HL-60/S4 treated with retinoic acid at 250 ng/mL for 4 days and 3 days (cell line): ENCODE data around the gene GRB2.
"Not testable (repeated sequence)": the region's sequence is repeated elsewhere in the genome, so short reads cannot be mapped to it uniquely, and the experiment has no call there.

Experiments used
- in situ Hi-C: fragments of 300-500 bp; cut with MboI; formaldehyde crosslinking; loops from 2 replicates; pipeline ENCODE4 v1.7.0; 2022; ENCODE audit warnings: low sequenced_read_pairs

GRB2 gene

DNA sequence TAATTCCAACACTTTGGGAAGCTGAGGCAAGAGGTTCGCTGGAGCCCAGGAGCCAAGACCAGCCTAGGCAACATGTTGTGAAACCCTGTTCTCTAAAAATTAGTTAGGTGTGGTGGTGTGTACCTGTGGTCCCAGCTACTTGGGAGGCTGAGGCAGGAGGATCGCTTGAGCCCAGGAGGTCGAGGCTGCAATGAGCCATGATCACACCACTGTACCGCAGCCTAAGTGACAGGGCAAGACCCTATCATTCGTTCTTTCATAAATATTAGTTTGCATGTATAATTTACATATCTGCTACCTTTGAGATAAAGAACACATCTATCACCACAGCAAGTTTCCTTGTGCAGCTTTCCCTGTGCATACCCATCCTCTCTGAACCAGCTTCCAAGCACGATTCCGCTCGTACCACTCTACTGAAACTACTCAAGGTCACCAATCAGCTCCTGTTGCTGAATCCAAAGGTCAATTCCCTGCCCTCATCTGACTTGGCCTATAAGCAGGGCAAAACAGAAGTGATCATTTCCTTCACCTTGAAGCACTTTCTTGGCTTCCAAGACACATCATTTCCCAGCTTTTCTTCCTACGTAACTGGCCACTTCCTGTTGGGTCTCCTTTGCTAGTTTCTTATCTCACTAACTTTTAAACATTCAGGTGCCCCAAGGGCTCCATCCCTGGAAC, 49.1 kb downstream of the GRB2 start:
- in situ Hi-C loops = no loop called here

DNA sequence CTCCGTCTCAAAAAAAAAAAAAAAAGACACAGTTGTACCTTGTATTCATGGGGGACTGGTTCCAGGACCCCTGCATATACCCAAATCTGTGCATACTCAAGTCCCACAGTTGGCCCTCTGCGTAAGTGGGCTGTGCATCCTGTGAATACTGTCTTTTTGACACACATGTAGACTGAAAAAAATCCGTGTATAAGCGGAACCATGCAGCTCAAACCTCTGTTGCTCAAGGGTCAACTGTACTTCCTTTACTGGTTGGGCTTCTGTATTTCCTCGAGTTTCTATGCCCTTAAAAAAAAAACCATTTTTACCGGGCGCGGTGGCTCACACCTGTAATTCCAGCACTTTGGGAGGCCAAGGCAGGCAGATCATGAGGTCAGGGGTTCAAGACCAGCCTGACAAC, 52.3 kb downstream of the GRB2 start:
- in situ Hi-C loops = no loop called here

DNA sequence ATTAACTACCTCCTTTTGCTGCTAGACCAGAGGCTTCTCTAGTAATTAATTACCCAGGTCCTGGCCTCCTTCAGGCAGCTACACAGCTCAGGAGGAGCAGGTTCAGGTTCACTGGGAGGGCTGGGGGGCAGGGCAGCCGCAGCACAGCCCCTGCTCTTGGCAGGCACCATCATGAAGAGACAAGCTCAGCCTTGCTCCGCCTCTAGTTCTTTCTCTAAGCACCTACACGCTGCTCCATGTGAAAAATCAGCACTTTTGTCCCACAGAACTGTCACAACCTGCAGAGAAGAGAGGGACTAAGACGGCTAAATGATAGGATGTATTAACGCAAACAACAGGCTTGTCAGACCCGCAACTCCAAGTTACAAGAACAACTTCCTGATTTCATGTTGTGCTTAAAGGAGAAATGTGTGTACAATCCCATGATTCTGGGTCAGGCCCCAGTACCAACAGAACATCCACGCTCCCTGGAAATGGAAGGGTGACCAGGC, 53.4 kb downstream of the GRB2 start:
- in situ Hi-C loops = no loop called here

GRCh38 chr17:75350706-75351105, 54.8 kb downstream of the GRB2 start:
- in situ Hi-C loops = no loop called here

DNA sequence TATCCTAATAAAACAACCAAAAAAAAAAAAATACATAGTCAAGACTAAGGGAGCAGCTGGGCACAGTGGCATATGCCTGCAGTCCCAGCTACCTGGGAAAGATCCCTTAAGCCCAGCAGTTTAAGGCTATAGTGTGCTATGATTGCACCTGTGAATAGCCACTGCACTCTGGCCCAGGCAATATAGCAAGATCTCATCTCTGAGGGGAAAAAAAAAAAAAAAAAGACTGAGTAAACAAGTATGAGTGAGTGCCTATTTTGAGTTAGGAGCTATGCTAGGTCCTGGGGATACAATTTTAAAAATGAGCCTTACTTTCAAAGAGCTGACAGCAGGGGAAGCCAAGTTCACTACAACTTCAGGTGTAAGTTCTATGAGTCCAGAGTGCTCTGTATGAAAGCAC, 55.4 kb downstream of the GRB2 start:
- in situ Hi-C loops = no loop called here

DNA sequence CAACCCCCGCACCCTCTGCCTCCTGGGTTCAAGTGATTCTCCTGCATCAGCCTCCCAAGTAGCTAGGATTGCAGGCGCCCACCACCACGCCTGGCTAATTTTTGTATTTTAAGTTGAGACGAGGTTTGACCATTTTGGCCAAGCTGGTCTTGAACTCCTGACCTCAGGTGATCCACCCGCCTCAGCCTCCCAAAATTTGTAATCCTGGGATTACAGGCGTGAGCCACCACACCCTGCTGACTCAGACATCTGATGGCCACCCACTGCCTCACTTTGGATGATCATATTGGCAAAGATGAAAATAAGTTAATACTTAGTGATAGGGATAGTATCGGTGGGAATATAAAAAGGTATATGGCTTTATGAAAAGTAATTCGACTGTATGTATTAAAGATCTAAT, 55.9 kb downstream of the GRB2 start:
- in situ Hi-C loops = no loop called here

DNA sequence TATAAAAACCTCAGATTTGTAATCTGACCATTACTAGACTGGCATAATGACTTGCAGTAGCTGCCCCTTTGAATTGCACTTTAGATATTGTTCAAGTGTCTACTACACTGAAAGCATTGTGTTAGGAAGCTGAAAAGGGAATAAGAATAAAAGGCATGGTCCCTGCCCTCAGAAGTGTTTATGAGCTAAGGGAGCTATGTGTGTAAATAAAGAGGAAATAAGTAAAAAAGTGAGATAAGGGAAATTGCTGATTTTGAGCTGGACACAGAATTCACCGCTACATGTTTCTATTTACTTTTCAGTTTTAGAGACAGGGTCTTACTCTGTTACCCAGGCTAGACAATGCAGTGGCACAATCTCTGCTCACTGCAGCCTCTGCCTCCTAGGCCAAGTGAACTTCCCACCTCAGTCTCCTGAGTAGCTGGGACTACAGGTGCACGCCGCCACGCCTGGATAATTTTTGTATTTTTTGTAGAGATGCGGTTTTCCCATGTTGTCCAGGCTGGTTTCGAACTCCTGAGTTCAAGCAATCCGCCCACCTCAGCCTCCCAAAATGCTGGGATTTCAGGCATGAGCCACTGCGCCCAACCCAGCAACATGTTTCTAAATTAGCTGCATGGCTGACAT, 57.0 kb downstream of the GRB2 start:
- in situ Hi-C loops = no loop called here

GRCh38 chr17:75346906-75347305, 58.6 kb downstream of the GRB2 start:
- in situ Hi-C loops = no loop called here

GRCh38 chr17:75346368-75346767, 59.1 kb downstream of the GRB2 start:
- in situ Hi-C loops = not testable (repeated sequence)

DNA sequence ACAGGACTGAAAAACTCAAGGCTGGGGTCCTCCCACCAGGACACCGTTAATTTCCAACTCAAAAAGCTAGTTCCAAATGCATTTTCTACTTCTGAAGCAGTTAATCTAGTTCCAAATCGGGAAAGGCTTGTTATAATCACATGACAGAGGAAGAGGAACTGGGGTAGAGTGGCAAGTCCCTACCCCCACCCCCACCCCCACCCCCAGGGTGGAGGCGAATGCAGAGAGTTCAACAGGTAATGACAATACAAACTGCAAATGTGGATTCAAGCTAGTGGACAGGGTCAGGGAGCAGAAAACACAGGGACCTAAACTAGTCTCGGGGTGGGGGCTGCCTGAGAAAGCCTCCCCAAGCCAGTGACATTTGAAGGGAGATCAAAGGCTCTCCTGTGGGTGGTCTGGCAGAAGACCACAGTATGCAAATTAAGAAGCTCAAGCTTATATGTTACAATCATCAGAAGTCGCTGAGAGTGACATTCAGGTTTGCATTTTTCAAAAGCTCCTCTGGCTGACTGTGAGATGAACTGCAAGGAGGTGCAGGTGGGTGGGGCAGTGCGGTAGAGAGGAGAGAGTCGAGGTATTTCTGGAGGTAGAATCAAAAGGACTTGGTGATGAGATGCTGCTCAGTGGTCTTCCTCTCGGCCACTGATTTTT, 59.8 kb downstream of the GRB2 start:
- in situ Hi-C loops = no loop called here

GRCh38 chr17:75344666-75345065, 60.8 kb downstream of the GRB2 start:
- in situ Hi-C loops = no loop called here

- in situ Hi-C loops = no loop called here
Observed at GRCh38 chr17:75342996-75343395, 62.5 kb downstream of the GRB2 start.

- in situ Hi-C loops = no loop called here
Observed at GRCh38 chr17:75341784-75342486, 63.5 kb downstream of the GRB2 start.

DNA sequence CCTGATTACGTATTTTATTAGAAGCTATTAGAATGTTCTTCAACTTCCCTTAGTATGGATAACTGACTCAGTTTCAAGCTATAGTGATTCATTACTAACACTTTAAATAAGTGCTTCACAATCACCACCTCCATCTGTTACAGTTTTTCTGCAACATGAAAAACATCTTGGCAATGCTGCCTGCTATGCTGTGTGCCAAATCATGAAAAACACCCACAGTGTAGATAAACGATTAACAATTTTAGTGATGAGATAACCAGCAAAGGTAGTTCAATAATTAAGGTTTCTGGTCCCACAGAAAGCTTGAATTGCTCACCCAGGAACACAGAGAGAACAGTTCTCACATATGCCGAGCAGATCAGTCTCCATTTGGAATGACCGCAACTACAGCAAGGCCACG, 64.8 kb downstream of the GRB2 start:
- in situ Hi-C loops = no loop called here

GRCh38 chr17:75339971-75340370, 65.5 kb downstream of the GRB2 start:
- in situ Hi-C loops = no loop called here

DNA sequence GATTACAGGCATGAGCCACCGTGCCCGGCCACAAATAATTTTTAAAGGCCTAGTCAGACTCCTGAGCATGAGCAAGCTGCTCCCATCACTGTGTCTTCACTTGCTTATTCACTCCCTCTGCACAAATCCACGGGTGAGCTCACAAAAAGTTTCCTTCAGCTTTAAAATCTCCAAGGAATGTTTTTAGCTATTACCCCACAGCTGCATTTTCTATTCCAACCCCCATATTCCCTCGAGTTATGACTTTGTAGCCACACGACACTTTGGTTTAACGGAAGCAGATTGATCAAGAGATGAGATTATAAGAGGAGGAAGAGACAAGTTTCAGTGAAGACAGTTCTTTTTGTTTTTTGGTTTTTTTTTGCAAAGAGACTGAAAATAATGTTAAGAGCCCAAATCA, 67.1 kb downstream of the GRB2 start:
- in situ Hi-C loops = no loop called here

GRCh38 chr17:75335315-75335714, 70.2 kb downstream of the GRB2 start:
- in situ Hi-C loops = no loop called here

GRCh38 chr17:75334723-75335122, 70.8 kb downstream of the GRB2 start:
- in situ Hi-C loops = no loop called here

GRCh38 chr17:75331671-75332070, 73.8 kb downstream of the GRB2 start:
- in situ Hi-C loops = no loop called here

DNA sequence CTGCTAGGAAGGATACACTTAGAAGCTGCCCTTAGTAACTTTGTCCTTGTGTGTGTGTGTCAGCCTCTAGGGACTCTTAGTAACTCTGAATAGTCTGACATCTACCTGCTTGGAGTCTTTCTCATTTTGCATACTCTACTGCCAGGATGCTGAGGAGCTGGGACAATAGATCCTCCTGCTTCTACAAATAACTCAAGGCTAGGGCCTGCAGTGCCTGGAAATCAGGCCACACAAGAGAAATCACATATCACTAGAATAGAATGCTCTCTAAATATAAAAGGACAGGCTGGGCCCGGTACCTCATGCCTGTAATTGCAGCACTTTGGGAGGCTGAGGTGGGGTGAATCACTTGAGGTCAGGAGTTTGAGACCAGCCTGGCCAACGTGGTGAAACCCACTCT, 77.7 kb downstream of the GRB2 start:
- in situ Hi-C loops = no loop called here

DNA sequence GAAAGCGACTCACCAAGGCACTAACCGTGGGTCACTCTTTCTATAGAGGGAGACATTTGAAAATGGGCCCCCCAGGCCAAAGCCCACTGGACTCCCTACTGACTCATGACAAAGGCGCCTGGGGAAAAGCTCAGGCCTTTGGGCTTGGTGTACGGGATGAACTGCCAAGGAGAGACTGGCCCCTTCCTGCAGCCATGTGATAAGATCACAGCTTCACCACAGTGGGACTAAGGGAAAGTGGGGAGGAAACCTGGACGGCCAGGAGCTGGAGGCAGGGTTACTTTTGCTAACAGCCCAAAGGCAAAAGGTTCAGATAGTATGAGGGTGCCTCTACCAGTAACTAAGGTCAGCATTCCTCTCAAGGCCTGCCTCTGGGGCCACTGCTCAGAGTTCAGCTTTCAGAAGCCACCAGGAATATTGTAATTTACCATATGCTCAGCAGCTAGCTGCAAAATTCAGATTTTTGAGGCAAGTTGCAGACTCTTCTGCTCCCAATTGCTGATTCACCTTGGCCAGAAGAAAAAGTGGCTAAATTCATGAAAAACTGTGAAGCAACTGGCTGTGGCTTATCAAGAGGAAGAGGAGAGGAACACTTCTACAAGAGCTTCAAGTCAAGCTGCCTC, 79.1 kb downstream of the GRB2 start:
- in situ Hi-C loops = no loop called here
